HG02610 (cell line): ENCODE data around the gene DOCK7.

Experiments
- ATAC-seq: cut with Tn5 transposase; IDR thresholded peaks from one replicate; pipeline ENCODE4 v1.9.1; 2021; ENCODE audit warnings: mild to moderate bottlenecking, moderate library complexity; ENCODE audit not compliant: unreplicated experiment

DOCK7 gene

GRCh38 chr1:62424411-62424810 lies 263.8 kb downstream of the DOCK7 start:
- no peak for ATAC-seq

- ATAC-seq, result no peak
These were observed 264.5 kb downstream of the DOCK7 start for GRCh38 chr1:62423580-62424242.

- no peak for ATAC-seq
These were observed 268.0 kb downstream of the DOCK7 start for GRCh38 chr1:62420214-62420613.

DNA sequence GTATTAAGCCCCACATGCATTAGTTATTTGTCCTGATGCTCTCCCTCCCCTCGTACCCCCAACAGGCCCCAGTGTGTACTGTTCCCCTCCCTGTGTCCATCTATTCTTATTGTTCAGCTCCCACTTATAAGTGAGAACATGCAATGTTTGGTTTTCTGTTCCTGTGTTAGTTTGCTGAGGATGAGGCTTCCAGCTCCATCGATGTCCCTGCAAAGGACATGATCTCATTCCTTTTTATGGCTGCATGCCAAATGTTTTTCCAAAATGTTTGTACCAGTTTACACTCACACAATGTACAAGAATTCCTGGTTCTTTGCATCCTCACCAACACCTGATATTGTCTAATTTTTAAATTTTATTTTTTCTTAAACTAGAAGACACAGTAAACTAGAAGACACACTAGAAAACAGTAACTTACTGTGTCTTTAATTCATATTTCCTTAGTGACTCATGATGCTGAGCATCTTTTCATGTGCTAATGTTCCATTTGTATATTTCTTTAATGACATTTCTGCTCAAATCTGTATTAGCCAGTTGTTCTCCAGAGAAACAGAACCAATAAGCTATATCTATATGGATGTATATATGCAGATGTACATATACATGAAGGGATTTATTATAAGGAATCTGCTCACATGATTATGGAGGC lies 270.7 kb downstream of the DOCK7 start:
- no peak for ATAC-seq

GRCh38 chr1:62415687-62416086 lies 272.5 kb downstream of the DOCK7 start:
- ATAC-seq, result no peak

GRCh38 chr1:62407398-62408009 lies 280.7 kb downstream of the DOCK7 start:
- peak; percentile 53 for ATAC-seq

GRCh38 chr1:62406576-62406975 lies 281.6 kb downstream of the DOCK7 start:
- no peak for ATAC-seq

GRCh38 chr1:62405247-62405646 lies 282.9 kb downstream of the DOCK7 start:
- ATAC-seq, result no peak
